ENCODE results near the gene CRY2. TPM values are rescaled to one million over a fixed set of nuclear protein-coding genes. Genes with fewer than 3 reads are reported as not detected.

CRY2 gene
- total and polyA plus RNA-seq, 2 experiments from 2014 or later, result 9.5 to 15.4 TPM

DNA sequence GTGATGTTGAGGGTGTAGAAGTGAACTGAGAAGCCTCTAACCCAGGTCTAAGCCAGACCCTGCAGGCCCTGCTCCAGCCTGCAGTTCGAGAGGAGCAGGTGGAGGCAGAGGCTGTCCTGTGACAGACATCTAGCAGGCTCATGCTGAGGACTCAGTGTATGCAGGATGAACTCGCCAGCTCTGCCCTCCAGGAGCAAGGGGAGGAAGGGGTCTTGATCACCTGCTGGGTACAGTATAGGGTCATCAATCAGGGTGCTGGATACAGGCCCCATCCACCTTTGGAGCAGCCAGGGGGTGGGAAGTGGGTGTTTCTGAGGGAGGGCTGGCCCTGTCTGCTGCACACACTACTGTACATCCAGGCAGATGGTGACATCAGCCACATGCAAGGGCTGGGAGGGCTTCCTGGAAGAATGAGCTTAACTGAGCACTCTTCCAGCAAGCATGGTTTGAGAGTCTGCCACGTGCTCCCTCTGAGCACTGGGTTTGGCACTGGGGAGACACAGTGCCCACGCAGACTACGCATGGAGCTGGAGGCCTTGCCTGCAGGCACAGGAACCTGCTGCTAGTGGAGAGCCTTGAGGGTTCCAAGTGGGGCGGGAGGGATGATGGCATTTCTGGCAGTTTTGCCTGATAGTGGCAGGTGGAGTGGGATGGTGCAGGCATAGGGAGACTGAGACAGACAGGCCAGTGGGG lies 47.4 kb downstream of the CRY2 start (continued):
- TF ChIP-seq, protein P1, sequence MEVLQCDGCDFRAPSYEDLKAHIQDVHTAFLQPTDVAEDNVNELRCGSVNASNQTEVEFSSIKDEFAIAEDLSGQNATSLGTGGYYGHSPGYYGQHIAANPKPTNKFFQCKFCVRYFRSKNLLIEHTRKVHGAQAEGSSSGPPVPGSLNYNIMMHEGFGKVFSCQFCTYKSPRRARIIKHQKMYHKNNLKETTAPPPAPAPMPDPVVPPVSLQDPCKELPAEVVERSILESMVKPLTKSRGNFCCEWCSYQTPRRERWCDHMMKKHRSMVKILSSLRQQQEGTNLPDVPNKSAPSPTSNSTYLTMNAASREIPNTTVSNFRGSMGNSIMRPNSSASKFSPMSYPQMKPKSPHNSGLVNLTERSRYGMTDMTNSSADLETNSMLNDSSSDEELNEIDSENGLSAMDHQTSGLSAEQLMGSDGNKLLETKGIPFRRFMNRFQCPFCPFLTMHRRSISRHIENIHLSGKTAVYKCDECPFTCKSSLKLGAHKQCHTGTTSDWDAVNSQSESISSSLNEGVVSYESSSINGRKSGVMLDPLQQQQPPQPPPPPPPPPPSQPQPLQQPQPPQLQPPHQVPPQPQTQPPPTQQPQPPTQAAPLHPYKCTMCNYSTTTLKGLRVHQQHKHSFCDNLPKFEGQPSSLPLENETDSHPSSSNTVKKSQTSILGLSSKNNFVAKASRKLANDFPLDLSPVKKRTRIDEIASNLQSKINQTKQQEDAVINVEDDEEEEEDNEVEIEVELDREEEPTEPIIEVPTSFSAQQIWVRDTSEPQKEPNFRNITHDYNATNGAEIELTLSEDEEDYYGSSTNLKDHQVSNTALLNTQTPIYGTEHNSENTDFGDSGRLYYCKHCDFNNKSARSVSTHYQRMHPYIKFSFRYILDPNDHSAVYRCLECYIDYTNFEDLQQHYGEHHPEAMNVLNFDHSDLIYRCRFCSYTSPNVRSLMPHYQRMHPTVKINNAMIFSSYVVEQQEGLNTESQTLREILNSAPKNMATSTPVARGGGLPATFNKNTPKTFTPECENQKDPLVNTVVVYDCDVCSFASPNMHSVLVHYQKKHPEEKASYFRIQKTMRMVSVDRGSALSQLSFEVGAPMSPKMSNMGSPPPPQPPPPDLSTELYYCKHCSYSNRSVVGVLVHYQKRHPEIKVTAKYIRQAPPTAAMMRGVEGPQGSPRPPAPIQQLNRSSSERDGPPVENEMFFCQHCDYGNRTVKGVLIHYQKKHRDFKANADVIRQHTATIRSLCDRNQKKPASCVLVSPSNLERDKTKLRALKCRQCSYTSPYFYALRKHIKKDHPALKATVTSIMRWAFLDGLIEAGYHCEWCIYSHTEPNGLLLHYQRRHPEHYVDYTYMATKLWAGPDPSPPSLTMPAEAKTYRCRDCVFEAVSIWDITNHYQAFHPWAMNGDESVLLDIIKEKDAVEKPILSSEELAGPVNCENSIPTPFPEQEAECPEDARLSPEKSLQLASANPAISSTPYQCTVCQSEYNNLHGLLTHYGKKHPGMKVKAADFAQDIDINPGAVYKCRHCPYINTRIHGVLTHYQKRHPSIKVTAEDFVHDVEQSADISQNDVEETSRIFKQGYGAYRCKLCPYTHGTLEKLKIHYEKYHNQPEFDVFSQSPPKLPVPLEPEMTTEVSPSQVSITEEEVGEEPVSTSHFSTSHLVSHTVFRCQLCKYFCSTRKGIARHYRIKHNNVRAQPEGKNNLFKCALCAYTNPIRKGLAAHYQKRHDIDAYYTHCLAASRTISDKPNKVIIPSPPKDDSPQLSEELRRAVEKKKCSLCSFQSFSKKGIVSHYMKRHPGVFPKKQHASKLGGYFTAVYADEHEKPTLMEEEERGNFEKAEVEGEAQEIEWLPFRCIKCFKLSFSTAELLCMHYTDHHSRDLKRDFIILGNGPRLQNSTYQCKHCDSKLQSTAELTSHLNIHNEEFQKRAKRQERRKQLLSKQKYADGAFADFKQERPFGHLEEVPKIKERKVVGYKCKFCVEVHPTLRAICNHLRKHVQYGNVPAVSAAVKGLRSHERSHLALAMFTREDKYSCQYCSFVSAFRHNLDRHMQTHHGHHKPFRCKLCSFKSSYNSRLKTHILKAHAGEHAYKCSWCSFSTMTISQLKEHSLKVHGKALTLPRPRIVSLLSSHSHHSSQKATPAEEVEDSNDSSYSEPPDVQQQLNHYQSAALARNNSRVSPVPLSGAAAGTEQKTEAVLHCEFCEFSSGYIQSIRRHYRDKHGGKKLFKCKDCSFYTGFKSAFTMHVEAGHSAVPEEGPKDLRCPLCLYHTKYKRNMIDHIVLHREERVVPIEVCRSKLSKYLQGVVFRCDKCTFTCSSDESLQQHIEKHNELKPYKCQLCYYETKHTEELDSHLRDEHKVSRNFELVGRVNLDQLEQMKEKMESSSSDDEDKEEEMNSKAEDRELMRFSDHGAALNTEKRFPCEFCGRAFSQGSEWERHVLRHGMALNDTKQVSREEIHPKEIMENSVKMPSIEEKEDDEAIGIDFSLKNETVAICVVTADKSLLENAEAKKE (CRISPR knock-in tag; IDR thresholded peaks at IDR 0.05), result no peak
- TF ChIP-seq EZH2 (IDR thresholded peaks at IDR 0.05; ENCODE audit: low read depth, unreplicated experiment) (no peak), ZNF114 (CRISPR knock-in tag; IDR thresholded peaks at IDR 0.05) (no peak), POLR2AphosphoS5 (IDR thresholded peaks at IDR 0.05; ENCODE audit: low read depth) (no peak)

DNA sequence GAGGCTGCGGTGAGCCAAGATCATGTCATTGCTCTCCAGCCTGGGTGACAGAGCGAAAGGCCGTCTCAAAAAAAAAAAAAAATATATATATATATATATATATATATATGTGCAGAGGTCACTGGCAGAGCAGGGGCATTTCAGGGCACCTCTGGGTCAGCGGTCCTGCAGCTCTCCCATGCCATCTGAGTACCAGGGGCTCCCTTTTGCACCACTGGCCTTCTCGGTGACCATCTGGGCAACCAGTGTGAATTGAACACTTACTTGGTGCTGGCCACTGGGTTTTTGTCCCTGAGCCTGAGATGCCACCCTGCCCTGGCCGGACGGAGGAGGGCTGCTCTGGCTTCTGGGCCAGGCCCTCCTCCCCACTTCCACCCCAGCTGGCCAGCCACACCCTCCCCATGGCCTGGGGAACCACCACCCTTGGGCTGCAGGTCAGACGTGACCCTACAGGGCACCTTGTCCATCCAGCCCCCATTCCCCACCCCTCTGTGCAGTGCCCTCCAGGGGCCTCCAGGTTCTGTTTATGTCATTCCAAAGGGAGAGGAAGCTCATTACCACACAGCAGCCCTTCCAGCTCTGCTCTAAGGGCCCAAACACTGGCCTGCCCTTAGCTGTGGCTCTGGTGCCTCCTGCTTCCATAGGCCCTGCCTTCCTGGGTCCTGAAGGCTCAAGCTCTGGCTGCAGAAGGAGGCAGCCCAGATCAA lies 48.4 kb downstream of the CRY2 start:
- H3K9me2 ChIP-seq (ENCODE audit: insufficient read depth), result no peaks in the 10 kb centered on the region
- peaks cover 2% of the 10 kb centered on the region; the same call in 1 of the 2 replicates for H3K27me3 ChIP-seq (ENCODE audit: insufficient read depth)
- 0 out of 2 replicates have a peak, but pooled peaks cover 5% of the 10 kb centered on the region for H3F3A ChIP-seq (replicated peaks; ENCODE audit: low read depth)
- no peaks in the 10 kb centered on the region for H3K9me3 Mint-ChIP-seq
- no peak overlapping the region for H3K4me3 Mint-ChIP-seq
- H3K4me1 Mint-ChIP-seq, result peaks cover 40% of the 10 kb centered on the region
- no peak for ATAC-seq
- H3K79me2 ChIP-seq (replicated peaks; ENCODE audit: insufficient read depth), result no peaks in the 10 kb centered on the region
- H4K20me1 ChIP-seq (replicated peaks; ENCODE audit: insufficient read depth), result peaks cover 9% of the 10 kb centered on the region
- peak overlapping the region; percentile 37 for H3K4me3 ChIP-seq
- no peaks in the 10 kb centered on the region; the same call in 2 of the 3 replicates for H3K36me3 Mint-ChIP-seq (ENCODE audit: low read depth)
- H3K27ac Mint-ChIP-seq, result no peak overlapping the region
- H3K4me1 ChIP-seq (ENCODE audit: insufficient read depth), result peaks cover 27% of the 10 kb centered on the region
- no peak overlapping the region for H2AFZ ChIP-seq
- H3K27me3 Mint-ChIP-seq (ENCODE audit: insufficient read depth, low read depth, poor library complexity), result peaks cover 13% of the 10 kb centered on the region
- H3K4me2 ChIP-seq, result peak overlapping the region; percentile 74
- no peak overlapping the region for H3K27ac ChIP-seq (ENCODE audit: low read depth)
- no peak for DNase-seq (ENCODE audit: low spot score)
- H3K36me3 ChIP-seq (ENCODE audit: insufficient read depth), result no peaks in the 10 kb centered on the region
- TF ChIP-seq, protein P1 (CRISPR knock-in tag; IDR thresholded peaks at IDR 0.05), result no peak
- TF ChIP-seq POLR2AphosphoS5 (IDR thresholded peaks at IDR 0.05; ENCODE audit: low read depth) (no peak), NANOG (IDR thresholded peaks at IDR 0.05; ENCODE audit: borderline replicate concordance) (no peak), CREB1 (CRISPR knock-in tag; IDR thresholded peaks at IDR 0.05; ENCODE audit: low read depth) (no peak), ZNF114 (CRISPR knock-in tag; IDR thresholded peaks at IDR 0.05) (no peak), EZH2phosphoT487 (IDR thresholded peaks at IDR 0.05; ENCODE audit: unreplicated experiment) (no peak), ZNF331 (CRISPR knock-in tag; IDR thresholded peaks at IDR 0.05; ENCODE audit: low read depth) (no peak)

Data from GM23338 (cell line).